ENCODE measurements around the gene NTN1. TPM values are rescaled to one million over a fixed set of nuclear protein-coding genes. Genes with fewer than 3 reads are reported as not detected.

NTN1 gene
- total RNA-seq, 1 experiment from 2014 or later: 1.2 TPM

DNA sequence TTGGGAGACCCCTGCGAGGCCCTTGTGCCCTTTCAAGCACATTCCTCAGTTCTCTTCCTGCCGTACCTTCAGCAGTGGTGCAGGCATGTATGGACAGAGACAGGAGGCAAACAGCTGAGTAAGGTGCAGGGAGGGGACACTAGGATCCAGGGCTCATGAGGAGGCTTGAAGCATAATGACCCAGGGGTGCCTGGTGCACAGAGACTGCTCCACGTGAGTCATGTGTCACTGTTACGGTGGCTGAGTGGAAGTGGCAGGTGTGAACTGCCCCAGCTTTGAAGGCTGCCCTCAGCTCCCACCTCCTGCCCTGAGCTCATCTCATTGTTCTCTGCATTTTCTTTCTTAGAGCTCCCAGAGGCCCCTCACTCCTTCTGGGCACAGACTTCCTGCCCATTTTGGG is 124.8 kb downstream of the NTN1 start:
- Histone ChIP-seq H3K23me2 (ENCODE audit: insufficient read length, low read depth, low read length, poor library complexity, severe bottlenecking) (no peaks in the 10 kb centered on the region), H3K23ac (ENCODE audit: insufficient read length, low read depth, low read length) (no peak overlapping the region), H3K9me3 (ENCODE audit: control insufficient read depth, low read depth, low read length) (no peaks in the 10 kb centered on the region), H2BK120ac (ENCODE audit: low read depth, low read length, poor library complexity, severe bottlenecking) (no peak overlapping the region), H2BK12ac (ENCODE audit: insufficient read length, low read depth, low read length) (no peak overlapping the region), H3K4ac (ENCODE audit: low read depth, low read length) (no peak overlapping the region), H3T11ph (ENCODE audit: low read length) (no peak overlapping the region), H3K79me1 (ENCODE audit: insufficient read depth, low read depth, low read length, poor library complexity, severe bottlenecking) (no peaks in the 10 kb centered on the region), H2BK5ac (ENCODE audit: insufficient read length, low read length) (no peak overlapping the region), H2BK15ac (ENCODE audit: low read depth, low read length) (no peak overlapping the region), H2BK20ac (ENCODE audit: low read depth, low read length, poor library complexity, severe bottlenecking) (no peak overlapping the region), H3K79me2 (ENCODE audit: insufficient read depth, low read length) (no peaks in the 10 kb centered on the region), H3K27ac (ENCODE audit: insufficient read length, low read depth, low read length) (no peak overlapping the region), H3K14ac (ENCODE audit: insufficient read depth, low read length) (no peak overlapping the region), H3K4me2 (ENCODE audit: insufficient read depth, insufficient read length, low read length) (no peak overlapping the region), H2AFZ (ENCODE audit: low read length) (no peak overlapping the region), H4K8ac (replicated peaks; ENCODE audit: insufficient read length, low read depth, low read length) (no peak overlapping the region), H3K56ac (ENCODE audit: insufficient read length, low read depth, low read length) (no peak overlapping the region), H3K4me1 (ENCODE audit: insufficient read depth, low read length) (no peaks in the 10 kb centered on the region), H4K5ac (ENCODE audit: insufficient read length, low read depth, low read length) (no peak overlapping the region), H3K18ac (ENCODE audit: insufficient read length, low read depth, low read length) (no peak overlapping the region), H3K27me3 (ENCODE audit: insufficient read depth, low read length) (no peaks in the 10 kb centered on the region), H4K20me1 (ENCODE audit: control insufficient read depth, insufficient read depth, insufficient read length) (no peaks in the 10 kb centered on the region), H3K9ac (ENCODE audit: extremely low read depth, insufficient read length, low read length) (no peak overlapping the region), H2AK5ac (ENCODE audit: insufficient read length, low read length) (no peak overlapping the region), H4K91ac (ENCODE audit: insufficient read length, low read depth, low read length) (no peak overlapping the region)
- H3K27ac Mint-ChIP-seq: no peak overlapping the region; a peak in 1 of 7 replicates
- H3K9me3 Mint-ChIP-seq: no peaks in the 10 kb centered on the region
- TF ChIP-seq, protein P1, sequence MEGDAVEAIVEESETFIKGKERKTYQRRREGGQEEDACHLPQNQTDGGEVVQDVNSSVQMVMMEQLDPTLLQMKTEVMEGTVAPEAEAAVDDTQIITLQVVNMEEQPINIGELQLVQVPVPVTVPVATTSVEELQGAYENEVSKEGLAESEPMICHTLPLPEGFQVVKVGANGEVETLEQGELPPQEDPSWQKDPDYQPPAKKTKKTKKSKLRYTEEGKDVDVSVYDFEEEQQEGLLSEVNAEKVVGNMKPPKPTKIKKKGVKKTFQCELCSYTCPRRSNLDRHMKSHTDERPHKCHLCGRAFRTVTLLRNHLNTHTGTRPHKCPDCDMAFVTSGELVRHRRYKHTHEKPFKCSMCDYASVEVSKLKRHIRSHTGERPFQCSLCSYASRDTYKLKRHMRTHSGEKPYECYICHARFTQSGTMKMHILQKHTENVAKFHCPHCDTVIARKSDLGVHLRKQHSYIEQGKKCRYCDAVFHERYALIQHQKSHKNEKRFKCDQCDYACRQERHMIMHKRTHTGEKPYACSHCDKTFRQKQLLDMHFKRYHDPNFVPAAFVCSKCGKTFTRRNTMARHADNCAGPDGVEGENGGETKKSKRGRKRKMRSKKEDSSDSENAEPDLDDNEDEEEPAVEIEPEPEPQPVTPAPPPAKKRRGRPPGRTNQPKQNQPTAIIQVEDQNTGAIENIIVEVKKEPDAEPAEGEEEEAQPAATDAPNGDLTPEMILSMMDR (conservative IDR thresholded peaks at IDR 0.05): no peak
- H3K4me1 Mint-ChIP-seq: peaks cover 12 to 27% of the 10 kb centered on the region in 2 experiments
- WGBS (ENCODE audit: extremely low coverage, insufficient read length, low lambda C conversion rate): no CpG with 5 or more reads among the region's 4 CpGs
- DNase-seq: no peak
- H3K27me3 Mint-ChIP-seq (ENCODE audit: low read depth): peaks cover 10% of the 10 kb centered on the region
- H3K4me3 Mint-ChIP-seq: no peak overlapping the region
- no peaks in the 10 kb centered on the region for H3K36me3 Mint-ChIP-seq (ENCODE audit: insufficient read depth in 1 of 3, low read depth in 3 of 3)
